HepG2 (cell line): ENCODE measurements around the gene PIEZO1. TPM values are rescaled to one million over a fixed set of nuclear protein-coding genes. Genes with fewer than 3 reads are reported as not detected.

Source experiments
- ATAC-seq: fragments of 200-7000 bp; cut with Tn5 transposase; 3 replicates; pipeline ENCODE4 v1.9.1; 2020; ENCODE audit warnings: mild to moderate bottlenecking, moderate library complexity
- BruUV-seq: library from RNA; stranded (reverse); fragments of 400-500 nt; replicated peaks from 2 replicates; lab custom pipeline; 2021; lab: Mats Ljungman, UMichigan
- CTCF ChIA-PET: fragments of 300-600 bp; formaldehyde crosslinking; extraction: SDS; loops from one replicate; lab custom pipeline; 2021; ENCODE audit warnings: low total read pairs, inconsistent platforms, low intra/inter-chr PET ratio; lab: Yijun Ruan, JAX
- POLR2A ChIA-PET: fragments of 350-600 bp; sonication (Branson Sonifier 250); formaldehyde crosslinking; loops from one replicate; lab custom pipeline; 2020; ENCODE audit warnings: antibody characterized with exemption, inconsistent platforms; lab: Yijun Ruan, JAX
- DNase-seq: peaks from one replicate; pipeline ENCODE4 v3.0.0-alpha.2; 2015; ENCODE audit warnings: low spot score
- FAIRE-seq: peaks from 3 replicates; lab custom pipeline; 2011; peaks lifted over from hg19 to GRCh38; lab: Jason Lieb, UNC
- H2AFZ ChIP-seq: one replicate; pipeline ENCODE4 v1.6.1; 2011; ENCODE audit warnings: low read length, inconsistent platforms
- H3K27ac ChIP-seq: fragments of 300-600 bp; 3 replicates; pipeline ENCODE4 v1.8.0; 2011; ENCODE audit warnings: mixed run types, mild to moderate bottlenecking, mixed read lengths, low read length, inconsistent platforms; ENCODE audit not compliant: insufficient read depth; ENCODE audit errors: extremely low read length
- H3K27me3 ChIP-seq, 2 experiments: fragments of 200-600 bp in 1 of 2; 2 replicates in 1 of 2; 3 replicates in 1 of 2; pipeline versions ENCODE4 v1.6.0 to v1.8.0; 2011; ENCODE audit warnings: low read length in 2 of 2, mild to moderate bottlenecking in 2 of 2, moderate library complexity in 2 of 2, inconsistent platforms in 1 of 2; ENCODE audit not compliant: insufficient read depth in 2 of 2, control insufficient read depth in 1 of 2
- H3K36me3 ChIP-seq, 2 experiments: fragments of 200-600 bp in 1 of 2; replicated peaks in 1 of 2; 2 replicates in 1 of 2; 3 replicates in 1 of 2; pipeline versions ENCODE4 v1.5.1 to v1.8.0; 2011; ENCODE audit warnings: low read length in 2 of 2, inconsistent platforms in 1 of 2; ENCODE audit not compliant: insufficient read depth in 2 of 2, control insufficient read depth in 1 of 2
- H3K4me1 ChIP-seq: 2 replicates; pipeline ENCODE4 v1.5.1; 2012; ENCODE audit warnings: low read length, inconsistent platforms; ENCODE audit not compliant: insufficient read depth
- H3K4me2 ChIP-seq: 2 replicates; pipeline ENCODE4 v1.6.0; 2011; ENCODE audit warnings: low read depth, low read length, inconsistent platforms
- H3K4me3 ChIP-seq, 3 experiments: fragments of 200-600 bp in 1 of 3; sonication (generic), shearing (Covaris generic) in 1 of 3; replicated peaks in 1 of 3; 2 replicates each; pipeline ENCODE4 v1.5.1; 2011 to 2016; ENCODE audit warnings: low read length in 3 of 3, inconsistent platforms in 2 of 3, low read depth in 2 of 3, mild to moderate bottlenecking in 2 of 3, control low read depth in 1 of 3, mixed read lengths in 1 of 3; ENCODE audit not compliant: insufficient read depth in 1 of 3
- H3K79me2 ChIP-seq: one replicate; pipeline ENCODE4 v1.6.1; 2011; ENCODE audit warnings: low read length, inconsistent platforms; ENCODE audit not compliant: insufficient read depth
- H3K9ac ChIP-seq: 2 replicates; pipeline ENCODE4 v1.6.0; 2011; ENCODE audit warnings: mild to moderate bottlenecking, low read depth, low read length, inconsistent platforms; ENCODE audit not compliant: insufficient read depth
- H3K9me3 ChIP-seq: 2 replicates; pipeline ENCODE4 v1.5.1; 2012; ENCODE audit warnings: mild to moderate bottlenecking, low read length
- H4K20me1 ChIP-seq: 2 replicates; pipeline ENCODE4 v1.6.0; 2011; ENCODE audit warnings: inconsistent platforms, mild to moderate bottlenecking, low read length, moderate library complexity; ENCODE audit not compliant: insufficient read depth
- AGO1 ChIP-seq: fragments of 200-400 bp; formaldehyde crosslinking; IDR thresholded peaks from 2 replicates; pipeline ENCODE4 v1.6.1; 2017; ENCODE audit warnings: mild to moderate bottlenecking, low read depth, low read length, moderate library complexity; ENCODE audit not compliant: poor library complexity, severe bottlenecking
- AGO2 ChIP-seq: fragments of 200-400 bp; formaldehyde crosslinking; optimal IDR thresholded peaks from 2 replicates; pipeline ENCODE3; 2017; ENCODE audit warnings: mild to moderate bottlenecking, low read depth, low read length, moderate library complexity
- HNRNPLL ChIP-seq: fragments of 200-400 bp; formaldehyde crosslinking; IDR thresholded peaks from 2 replicates; pipeline ENCODE4 v1.6.1; 2017; ENCODE audit warnings: mild to moderate bottlenecking, low read depth, low read length; ENCODE audit not compliant: poor library complexity, severe bottlenecking
- POLR2G ChIP-seq: fragments of 200-400 bp; formaldehyde crosslinking; IDR thresholded peaks from 2 replicates; pipeline ENCODE4 v1.6.1; 2018; ENCODE audit warnings: mild to moderate bottlenecking, low read depth, low read length, moderate library complexity
- RBM22 ChIP-seq: fragments of 200-400 bp; formaldehyde crosslinking; optimal IDR thresholded peaks from 2 replicates; pipeline ENCODE3; 2017; ENCODE audit warnings: mild to moderate bottlenecking, low read length, moderate library complexity
- SALL2 ChIP-seq: sonication (generic); formaldehyde crosslinking; IDR thresholded peaks from 2 replicates; pipeline ENCODE4 v1.8.1; 2023; ENCODE audit warnings: mild to moderate bottlenecking, missing genetic modification reagents, inconsistent platforms
- TARDBP ChIP-seq: sonication (generic); formaldehyde crosslinking; IDR thresholded peaks from 2 replicates; pipeline ENCODE4 v1.8.0; 2022; ENCODE audit warnings: mild to moderate bottlenecking, missing genetic modification reagents
- U2AF1 ChIP-seq: fragments of 200-400 bp; formaldehyde crosslinking; optimal IDR thresholded peaks from 2 replicates; pipeline ENCODE3; 2017; ENCODE audit warnings: mild to moderate bottlenecking, low read depth, low read length
- ZBTB38 ChIP-seq: sonication (generic); formaldehyde crosslinking; IDR thresholded peaks from 2 replicates; pipeline ENCODE4 v1.5.1; 2020; ENCODE audit warnings: mild to moderate bottlenecking, missing genetic modification reagents
- ZC3H13 ChIP-seq: sonication (generic); formaldehyde crosslinking; IDR thresholded peaks from 2 replicates; pipeline ENCODE4 v1.8.1; 2023; ENCODE audit warnings: mild to moderate bottlenecking, missing genetic modification reagents, moderate library complexity
- ZNF446 ChIP-seq: sonication (generic); formaldehyde crosslinking; IDR thresholded peaks from 2 replicates; pipeline ENCODE4 v1.5.0; 2020; ENCODE audit warnings: mild to moderate bottlenecking, missing genetic modification reagents
- ZNF563 ChIP-seq: sonication (generic); formaldehyde crosslinking; IDR thresholded peaks from 2 replicates; pipeline ENCODE4 v1.8.0; 2022; ENCODE audit warnings: mild to moderate bottlenecking, moderate library complexity, missing genetic modification reagents
- ZNF709 ChIP-seq: sonication (generic); formaldehyde crosslinking; IDR thresholded peaks from 2 replicates; pipeline ENCODE4 v1.5.0; 2020; ENCODE audit warnings: mild to moderate bottlenecking, missing genetic modification reagents
- ZSCAN12 ChIP-seq: sonication (generic); formaldehyde crosslinking; IDR thresholded peaks from 2 replicates; pipeline ENCODE4 v1.9.0; 2021; ENCODE audit warnings: mild to moderate bottlenecking, missing genetic modification reagents
- WGBS: methylation state at CpG from one replicate; pipeline ENCODE4 v1.1.6; 2017; ENCODE audit warnings: low lambda C conversion rate; 5-methylcytosine and 5-hydroxymethylcytosine counted together
- in situ Hi-C: cut with HindIII; loops from 2 replicates; pipeline ENCODE4 v1.10.0; 2017; ENCODE audit warnings: low pct_unique_long_range_greater_than_20kb; ENCODE audit not compliant: extremely low pct_ligation_motif_present
- intact Hi-C: fragments of 100-400 bp; cut with micrococcal nuclease; formaldehyde crosslinking; loops from one replicate; pipeline ENCODE4 v1.10.0; 2022; ENCODE audit not compliant: unreplicated experiment
- polyA plus RNA-seq, 8 experiments: library from polyadenylated mRNA; depleted of rRNA in 3 of 8; stranded (reverse) in 7 of 8; unstranded in 1 of 8; fragments of >200 nt; fragmentation: Illumina TruSeq in 4 of 8; extraction: Trizol in 4 of 8; gene quantifications; 2 replicates each; pipeline versions ENCODE4 v1.2.1 to v1.2.3, GENCODE V29; 2011 to 2016; ENCODE audit warnings: low read depth in 4 of 8, missing spikeins in 1 of 8, mixed read lengths in 1 of 8; ENCODE audit not compliant: insufficient read depth in 1 of 8
- total RNA-seq, 5 experiments: library from RNA; depleted of rRNA; stranded (reverse); fragments of >200 nt; fragmentation: Illumina TruSeq; extraction: Trizol; gene quantifications; 2 replicates each; pipeline ENCODE4 v1.2.3, GENCODE V29; 2016; ENCODE audit warnings: low read depth in 1 of 5
- TF ChIP-seq, protein P1 (sequence below): sonication (generic); formaldehyde crosslinking; IDR thresholded peaks from 2 replicates; pipeline ENCODE4 v1.5.0; 2020; ENCODE audit warnings: mild to moderate bottlenecking, missing genetic modification reagents
- TF ChIP-seq, protein P2 (sequence below): sonication (generic); formaldehyde crosslinking; IDR thresholded peaks from 2 replicates; pipeline ENCODE4 v1.4.0; 2020; ENCODE audit warnings: missing genetic modification reagents, low read depth, mild to moderate bottlenecking, borderline replicate concordance
- TF ChIP-seq, protein P3 (sequence below): sonication (generic); formaldehyde crosslinking; IDR thresholded peaks from 2 replicates; pipeline ENCODE4 v1.5.0; 2020; ENCODE audit warnings: mild to moderate bottlenecking, missing genetic modification reagents
- TF ChIP-seq, protein P4 (sequence below): sonication (generic); formaldehyde crosslinking; IDR thresholded peaks from 2 replicates; pipeline ENCODE4 v1.4.0; 2020; ENCODE audit warnings: mild to moderate bottlenecking, missing genetic modification reagents

Gene PIEZO1
- total and polyA plus RNA-seq, 2 of the 13 experiments (the other 11 are each of a cell fraction or from before 2014, with no cell fraction given), result 67.9 to 85.0 TPM

DNA sequence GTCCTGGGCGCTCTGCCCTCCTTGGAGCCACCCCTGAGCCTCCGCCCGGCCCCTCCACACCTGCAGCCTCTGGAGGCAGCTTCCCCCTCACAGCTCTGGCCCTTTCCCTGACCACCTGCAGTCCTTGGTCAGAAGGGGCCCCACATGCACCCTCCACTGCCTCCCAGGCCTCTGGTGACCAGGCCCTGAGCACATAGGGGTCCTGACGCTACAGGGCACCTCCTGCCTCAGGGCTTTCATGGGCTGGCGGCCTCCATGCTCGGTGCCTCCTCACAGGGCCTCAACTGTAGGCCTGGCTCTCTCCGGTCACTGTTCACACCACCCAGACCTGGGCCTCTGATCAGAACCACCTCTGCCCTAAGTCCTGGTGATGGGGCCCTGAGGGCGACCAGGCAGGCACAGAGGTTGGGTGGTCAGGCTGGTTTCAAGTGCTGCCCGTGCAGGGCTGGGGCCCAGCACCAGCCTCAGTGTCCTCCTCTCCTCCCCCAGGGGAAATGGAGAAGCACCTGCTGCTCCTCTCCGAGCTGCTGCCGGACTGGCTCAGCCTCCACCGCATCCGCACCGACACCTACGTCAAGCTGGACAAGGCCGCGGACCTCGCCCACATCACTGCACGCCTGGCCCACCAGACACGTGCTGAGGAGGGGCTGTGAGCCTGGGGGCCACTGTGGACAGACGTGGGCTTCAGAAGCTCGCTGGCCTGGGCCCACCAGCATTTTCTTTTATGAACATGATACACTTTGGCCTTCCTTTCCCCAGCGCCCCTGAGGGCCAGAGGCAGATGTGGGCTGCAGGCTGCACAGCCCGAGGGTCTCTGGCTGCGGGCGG, 22.8 kb upstream of the PIEZO1 start:
- WGBS, result 97% methylated on average over 25 of the region's 26 CpGs
- DNase-seq (no peak), ATAC-seq (no peak), FAIRE-seq (no peak)
- Histone ChIP-seq H3K36me3 (peaks cover 15 to 43% of the 10 kb centered on the region in 2 experiments), H3K4me3 (no peak overlapping the region), H2AFZ (no peak overlapping the region), H3K27me3 (no peaks in the 10 kb centered on the region), H3K4me1 (peaks cover 40% of the 10 kb centered on the region), H3K9me3 (no peaks in the 10 kb centered on the region), H4K20me1 (peaks cover 14% of the 10 kb centered on the region; the same call in 1 of the 2 replicates), H3K27ac (no peak overlapping the region), H3K9ac (no peak overlapping the region), H3K4me2 (no peak overlapping the region), H3K79me2 (peaks cover 35% of the 10 kb centered on the region)
- CTCF ChIA-PET, result no interaction called here
- in situ Hi-C loops, result no loop called here
- POLR2A ChIA-PET, result interaction anchor here (1.4 kb wide), 1 partner anchor 48 kb away, joined by 4 read pairs; no protein-coding TSS in a partner anchor
- intact Hi-C loops, result no loop called here
- no TSS peak for BruUV-seq
- TF ChIP-seq AGO1 (peak; percentile 42), ZSCAN12 (CRISPR knock-in tag) (no peak), AGO2 (peak; percentile 98), ZNF709 (CRISPR knock-in tag) (peak; percentile 37; the same call in 1 of the 2 replicates), ZBTB38 (0 out of 2 replicates have a peak, but pooled peaks have one; percentile 19), POLR2G (peak; percentile 64), ZNF563 (peak; percentile 37; the same call in 1 of the 2 replicates), HNRNPLL (peak; percentile 22), TARDBP (CRISPR knock-in tag) (0 out of 2 replicates have a peak, but pooled peaks have one; percentile 22), SALL2 (CRISPR knock-in tag) (0 out of 2 replicates have a peak, but pooled peaks have one; percentile 30), RBM22 (peak; percentile 89), U2AF1 (peak; percentile 63), ZC3H13 (CRISPR knock-in tag) (0 out of 2 replicates have a peak, but pooled peaks have one; percentile 25), ZNF446 (peak; percentile 68)
- TF ChIP-seq, protein P1, sequence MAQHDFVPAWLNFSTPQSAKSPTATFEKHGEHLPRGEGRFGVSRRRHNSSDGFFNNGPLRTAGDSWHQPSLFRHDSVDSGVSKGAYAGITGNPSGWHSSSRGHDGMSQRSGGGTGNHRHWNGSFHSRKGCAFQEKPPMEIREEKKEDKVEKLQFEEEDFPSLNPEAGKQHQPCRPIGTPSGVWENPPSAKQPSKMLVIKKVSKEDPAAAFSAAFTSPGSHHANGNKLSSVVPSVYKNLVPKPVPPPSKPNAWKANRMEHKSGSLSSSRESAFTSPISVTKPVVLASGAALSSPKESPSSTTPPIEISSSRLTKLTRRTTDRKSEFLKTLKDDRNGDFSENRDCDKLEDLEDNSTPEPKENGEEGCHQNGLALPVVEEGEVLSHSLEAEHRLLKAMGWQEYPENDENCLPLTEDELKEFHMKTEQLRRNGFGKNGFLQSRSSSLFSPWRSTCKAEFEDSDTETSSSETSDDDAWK (CRISPR knock-in tag), result no peak
- TF ChIP-seq, protein P2, sequence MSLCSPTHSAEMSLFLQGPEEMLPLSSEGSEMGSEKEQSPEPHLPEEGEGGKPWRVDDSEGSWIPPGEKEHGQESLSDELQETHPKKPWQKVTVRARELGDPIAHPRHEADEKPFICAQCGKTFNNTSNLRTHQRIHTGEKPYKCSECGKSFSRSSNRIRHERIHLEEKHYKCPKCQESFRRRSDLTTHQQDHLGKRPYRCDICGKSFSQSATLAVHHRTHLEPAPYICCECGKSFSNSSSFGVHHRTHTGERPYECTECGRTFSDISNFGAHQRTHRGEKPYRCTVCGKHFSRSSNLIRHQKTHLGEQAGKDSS (CRISPR knock-in tag), result no peak
- TF ChIP-seq, protein P3, sequence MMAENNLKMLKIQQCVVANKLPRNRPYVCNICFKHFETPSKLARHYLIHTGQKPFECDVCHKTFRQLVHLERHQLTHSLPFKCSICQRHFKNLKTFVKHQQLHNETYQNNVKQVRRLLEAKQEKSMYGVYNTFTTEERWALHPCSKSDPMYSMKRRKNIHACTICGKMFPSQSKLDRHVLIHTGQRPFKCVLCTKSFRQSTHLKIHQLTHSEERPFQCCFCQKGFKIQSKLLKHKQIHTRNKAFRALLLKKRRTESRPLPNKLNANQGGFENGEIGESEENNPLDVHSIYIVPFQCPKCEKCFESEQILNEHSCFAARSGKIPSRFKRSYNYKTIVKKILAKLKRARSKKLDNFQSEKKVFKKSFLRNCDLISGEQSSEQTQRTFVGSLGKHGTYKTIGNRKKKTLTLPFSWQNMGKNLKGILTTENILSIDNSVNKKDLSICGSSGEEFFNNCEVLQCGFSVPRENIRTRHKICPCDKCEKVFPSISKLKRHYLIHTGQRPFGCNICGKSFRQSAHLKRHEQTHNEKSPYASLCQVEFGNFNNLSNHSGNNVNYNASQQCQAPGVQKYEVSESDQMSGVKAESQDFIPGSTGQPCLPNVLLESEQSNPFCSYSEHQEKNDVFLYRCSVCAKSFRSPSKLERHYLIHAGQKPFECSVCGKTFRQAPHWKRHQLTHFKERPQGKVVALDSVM (CRISPR knock-in tag), result peak; percentile 77; the same call in 1 of the 2 replicates
- TF ChIP-seq, protein P4, sequence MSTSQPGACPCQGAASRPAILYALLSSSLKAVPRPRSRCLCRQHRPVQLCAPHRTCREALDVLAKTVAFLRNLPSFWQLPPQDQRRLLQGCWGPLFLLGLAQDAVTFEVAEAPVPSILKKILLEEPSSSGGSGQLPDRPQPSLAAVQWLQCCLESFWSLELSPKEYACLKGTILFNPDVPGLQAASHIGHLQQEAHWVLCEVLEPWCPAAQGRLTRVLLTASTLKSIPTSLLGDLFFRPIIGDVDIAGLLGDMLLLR, result 0 out of 2 replicates have a peak, but pooled peaks have one; percentile 25
